IMR-90 (cell line): ENCODE measurements around the gene TXNDC5. TPM values are rescaled to one million over a fixed set of nuclear protein-coding genes. Genes with fewer than 3 reads are reported as not detected.

ENCODE experiments used
- ATAC-seq: fragments of 200-7000 bp; cut with Tn5 transposase; 2 replicates; pipeline ENCODE4 v1.9.1; 2020; ENCODE audit warnings: low read depth, mild to moderate bottlenecking, moderate library complexity
- BruUV-seq: library from RNA; stranded (reverse); fragments of 400-500 nt; replicated peaks from 2 replicates; lab custom pipeline; 2021; lab: Mats Ljungman, UMichigan
- CTCF ChIA-PET: fragments of 300-600 bp; formaldehyde crosslinking; extraction: SDS; loops from one replicate; lab custom pipeline; 2021; ENCODE audit warnings: antibody characterized with exemption; lab: Yijun Ruan, JAX
- POLR2A ChIA-PET: fragments of 300-600 bp; sonication (Branson Sonifier 250); formaldehyde crosslinking; loops from one replicate; lab custom pipeline; 2022; ENCODE audit warnings: antibody characterized with exemption; ENCODE audit not compliant: unreplicated experiment; lab: Charles Lee
- DNase-seq: peaks from one replicate; pipeline ENCODE4 v3.0.0; 2013
- H2AFZ ChIP-seq: replicated peaks from 2 replicates; pipeline ENCODE3; 2013; ENCODE audit warnings: low read length, mild to moderate bottlenecking; ENCODE audit not compliant: poor library complexity
- H2AK5ac ChIP-seq: 2 replicates; pipeline ENCODE4 v1.6.1; 2013; ENCODE audit warnings: low read depth, low read length, inconsistent platforms
- H2AK9ac ChIP-seq: replicated peaks from 2 replicates; pipeline ENCODE3; 2013; ENCODE audit warnings: mild to moderate bottlenecking, low read depth, low read length, moderate library complexity; ENCODE audit not compliant: poor library complexity
- H2BK120ac ChIP-seq: 2 replicates; pipeline ENCODE4 v1.6.1; 2013; ENCODE audit warnings: low read depth, low read length, inconsistent platforms
- H2BK15ac ChIP-seq: 3 replicates; pipeline ENCODE4 v1.6.1; 2013; ENCODE audit warnings: low read depth, low read length, inconsistent platforms
- H2BK20ac ChIP-seq: 2 replicates; pipeline ENCODE4 v1.6.1; 2013; ENCODE audit warnings: low read depth, mild to moderate bottlenecking, inconsistent platforms, low read length, moderate library complexity
- H2BK5ac ChIP-seq: 2 replicates; pipeline ENCODE4 v1.6.1; 2013; ENCODE audit warnings: mild to moderate bottlenecking, low read depth, low read length, inconsistent platforms; ENCODE audit not compliant: poor library complexity, severe bottlenecking
- H3K14ac ChIP-seq: replicated peaks from 2 replicates; pipeline ENCODE4 v1.6.1; 2013; ENCODE audit warnings: low read depth, low read length, inconsistent platforms
- H3K18ac ChIP-seq: 2 replicates; pipeline ENCODE4 v1.6.1; 2013; ENCODE audit warnings: low read depth, low read length, control low read depth
- H3K23ac ChIP-seq: 2 replicates; pipeline ENCODE4 v1.6.1; 2013; ENCODE audit warnings: low read depth, low read length, inconsistent platforms
- H3K27ac ChIP-seq: 2 replicates; pipeline ENCODE4 v1.5.1; 2013; ENCODE audit warnings: mild to moderate bottlenecking, control low read depth, low read length; ENCODE audit not compliant: insufficient read depth
- H3K27me3 ChIP-seq: 2 replicates; pipeline ENCODE4 v1.6.1; 2013; ENCODE audit warnings: low read length; ENCODE audit not compliant: control insufficient read depth, insufficient read depth
- H3K36me3 ChIP-seq: 2 replicates; pipeline ENCODE4 v1.6.1; 2013; ENCODE audit warnings: low read length, mixed read lengths; ENCODE audit not compliant: control insufficient read depth, insufficient read depth
- H3K4ac ChIP-seq: 2 replicates; pipeline ENCODE4 v1.6.1; 2013; ENCODE audit warnings: low read depth, low read length, inconsistent platforms
- H3K4me1 ChIP-seq: 2 replicates; pipeline ENCODE4 v1.6.1; 2013; ENCODE audit warnings: low read length, mixed read lengths; ENCODE audit not compliant: control insufficient read depth, insufficient read depth
- H3K4me2 ChIP-seq: 2 replicates; pipeline ENCODE4 v1.6.1; 2013; ENCODE audit warnings: low read depth, mild to moderate bottlenecking, control low read depth, low read length, moderate library complexity
- H3K4me3 ChIP-seq: 2 replicates; pipeline ENCODE4 v1.5.1; 2013; ENCODE audit warnings: low read depth, mild to moderate bottlenecking, control low read depth, low read length, moderate library complexity; ENCODE audit not compliant: insufficient read depth
- H3K56ac ChIP-seq: 2 replicates; pipeline ENCODE4 v1.6.1; 2013; ENCODE audit warnings: low read length, inconsistent platforms; ENCODE audit not compliant: insufficient read depth; ENCODE audit errors: extremely low read depth
- H3K79me1 ChIP-seq, 2 experiments: 2 replicates each; pipeline ENCODE4 v1.6.1; 2013; ENCODE audit warnings: low read length in 2 of 2, inconsistent platforms in 1 of 2, low read depth in 1 of 2
- H3K9ac ChIP-seq: 2 replicates; pipeline ENCODE4 v1.6.1; 2013; ENCODE audit warnings: low read depth, low read length, control low read depth
- H3K9me1 ChIP-seq: 2 replicates; pipeline ENCODE4 v1.6.1; 2013; ENCODE audit warnings: low read length, inconsistent platforms; ENCODE audit not compliant: insufficient read depth
- H3K9me3 ChIP-seq: 2 replicates; pipeline ENCODE4 v1.6.1; 2013; ENCODE audit warnings: low read length; ENCODE audit not compliant: control insufficient read depth, insufficient read depth
- H4K20me1 ChIP-seq: 2 replicates; pipeline ENCODE4 v1.6.1; 2013; ENCODE audit warnings: low read length, inconsistent platforms; ENCODE audit not compliant: insufficient read depth
- H4K5ac ChIP-seq: 2 replicates; pipeline ENCODE4 v1.6.1; 2013; ENCODE audit warnings: mild to moderate bottlenecking, low read depth, low read length, control low read depth
- H4K8ac ChIP-seq, 2 experiments: 2 replicates each; pipeline ENCODE4 v1.6.1; 2013; ENCODE audit warnings: low read depth in 2 of 2, low read length in 2 of 2, control low read depth in 1 of 2, inconsistent platforms in 1 of 2
- H4K91ac ChIP-seq: 2 replicates; pipeline ENCODE4 v1.6.1; 2013; ENCODE audit warnings: low read depth, low read length, inconsistent platforms; ENCODE audit not compliant: insufficient read depth
- CEBPB ChIP-seq: IDR thresholded peaks from 2 replicates; pipeline ENCODE4 v1.6.1; 2012; ENCODE audit warnings: low read depth, low read length, improper control_type of control experiment
- RAD21 ChIP-seq: IDR thresholded peaks from 2 replicates; pipeline ENCODE4 v1.6.1; 2012; ENCODE audit warnings: low read length, improper control_type of control experiment
- WGBS, 2 experiments: methylation state at CpG; one replicate each; pipeline versions ENCODE4 v1.1.5 to v1.1.7; 2013; ENCODE audit warnings: missing lambda C conversion rate in 2 of 2; ENCODE audit not compliant: insufficient read length in 1 of 2; ENCODE audit errors: extremely low coverage in 2 of 2; 5-methylcytosine and 5-hydroxymethylcytosine counted together
- dilution Hi-C: fragments of 300-500 bp; cut with HindIII; formaldehyde crosslinking; loops from one replicate; pipeline ENCODE4 v1.14.3; 2018; ENCODE audit warnings: low sequenced_read_pairs; ENCODE audit not compliant: unreplicated experiment
- in situ Hi-C: fragments of 300-500 bp; cut with MboI; formaldehyde crosslinking; loops from 3 replicates; pipeline ENCODE4 v1.14.3; 2019; ENCODE audit warnings: low sequenced_read_pairs, inconsistent platforms, mixed read lengths
- intact Hi-C: fragments of 100-400 bp; cut with micrococcal nuclease; formaldehyde crosslinking; loops from 2 replicates; pipeline ENCODE4 v1.10.0; 2022
- polyA plus RNA-seq, 3 experiments: library from polyadenylated mRNA; depleted of rRNA; stranded (reverse); fragments of >200 nt; gene quantifications; 2 replicates each; pipeline ENCODE4 v1.2.3, GENCODE V29; 2012; ENCODE audit warnings: low replicate concordance in 1 of 3
- total RNA-seq: library from RNA; depleted of rRNA; stranded (reverse); fragments of >200 nt; gene quantifications from 2 replicates; pipeline ENCODE4 v1.2.3, GENCODE V29; 2012

TXNDC5 gene
- total and polyA plus RNA-seq, 2 of the 4 experiments (the other 2 are of a cell fraction) = 274 to 439 TPM

GRCh38 chr6:7914991-7915789, 4.6 kb upstream of the TXNDC5 start:
- Histone ChIP-seq H3K79me1 (no peaks in the 10 kb centered on the region), H4K8ac (no peak overlapping the region), H2BK120ac (no peak overlapping the region), H3K23ac (no peak overlapping the region), H2AFZ (no peak overlapping the region), H3K56ac (no peak overlapping the region), H4K5ac (no peak overlapping the region), H2BK20ac (no peak overlapping the region), H3K4me1 (no peaks in the 10 kb centered on the region), H2AK5ac (no peak overlapping the region), H3K14ac (no peak overlapping the region), H4K20me1 (no peaks in the 10 kb centered on the region), H3K18ac (no peak overlapping the region), H3K9me1 (no peaks in the 10 kb centered on the region), H3K4ac (no peak overlapping the region), H3K9ac (no peak overlapping the region), H2BK5ac (no peak overlapping the region), H3K4me3 (no peak overlapping the region), H2BK15ac (no peak overlapping the region), H2AK9ac (no peak overlapping the region), H3K27ac (no peak overlapping the region), H3K36me3 (no peaks in the 10 kb centered on the region), H4K91ac (no peak overlapping the region), H3K27me3 (peaks cover 30% of the 10 kb centered on the region), H3K9me3 (no peaks in the 10 kb centered on the region), H3K4me2 (no peak overlapping the region)
- in situ Hi-C loops (no loop called here), dilution Hi-C loops (no loop called here), intact Hi-C loops (loop anchor here (5.0 kb wide), 1 partner anchor 62 kb away; no protein-coding TSS in a partner anchor)
- ATAC-seq (no peak), DNase-seq (peak; percentile 37)
- no TSS peak for BruUV-seq
- ChIA-PET POLR2A (no interaction called here), CTCF (interaction anchor here (0.6 kb wide), 1 partner anchor 28 kb away, joined by 4 read pairs; no protein-coding TSS in a partner anchor)
- 56% methylated on average over 1 of the region's 11 CpGs; no CpG with 5 or more reads in 1 of the 2 experiments for WGBS, 2 experiments
- no peak for TF ChIP-seq RAD21
- 0 out of 2 replicates have a peak, but pooled peaks have one; percentile 24 for TF ChIP-seq CEBPB
